Fibroblast of the aortic adventitia (primary cell): ENCODE data around the gene ASMTL. TPM values are rescaled to one million over a fixed set of nuclear protein-coding genes. Genes with fewer than 3 reads are reported as not detected.

ENCODE experiments used
- DNase-seq: peaks from one replicate; pipeline ENCODE4 v3.0.0-alpha.2; 2010; ENCODE audit warnings: low read depth
- H3K4me3 ChIP-seq: 2 replicates; pipeline ENCODE4 v1.5.1; 2011; ENCODE audit warnings: low read depth, mild to moderate bottlenecking, control low read depth, low read length, moderate library complexity
- total RNA-seq: library from RNA; depleted of rRNA; stranded (reverse); fragments of >200 nt; gene quantifications from 2 replicates; pipeline ENCODE4 v1.2.3, GENCODE V29; 2012; ENCODE audit warnings: low replicate concordance
- TF ChIP-seq, protein P1 (sequence below): IDR thresholded peaks from 2 replicates; pipeline ENCODE4 v1.5.1; 2011; ENCODE audit warnings: mild to moderate bottlenecking, low read length, control low read depth, inconsistent platforms; ENCODE audit not compliant: insufficient read depth

ASMTL gene
- total RNA-seq, 1 donor, result 17.6 TPM

- no peak overlapping the region for H3K4me3 ChIP-seq
- no peak for DNase-seq
- TF ChIP-seq, protein P1, sequence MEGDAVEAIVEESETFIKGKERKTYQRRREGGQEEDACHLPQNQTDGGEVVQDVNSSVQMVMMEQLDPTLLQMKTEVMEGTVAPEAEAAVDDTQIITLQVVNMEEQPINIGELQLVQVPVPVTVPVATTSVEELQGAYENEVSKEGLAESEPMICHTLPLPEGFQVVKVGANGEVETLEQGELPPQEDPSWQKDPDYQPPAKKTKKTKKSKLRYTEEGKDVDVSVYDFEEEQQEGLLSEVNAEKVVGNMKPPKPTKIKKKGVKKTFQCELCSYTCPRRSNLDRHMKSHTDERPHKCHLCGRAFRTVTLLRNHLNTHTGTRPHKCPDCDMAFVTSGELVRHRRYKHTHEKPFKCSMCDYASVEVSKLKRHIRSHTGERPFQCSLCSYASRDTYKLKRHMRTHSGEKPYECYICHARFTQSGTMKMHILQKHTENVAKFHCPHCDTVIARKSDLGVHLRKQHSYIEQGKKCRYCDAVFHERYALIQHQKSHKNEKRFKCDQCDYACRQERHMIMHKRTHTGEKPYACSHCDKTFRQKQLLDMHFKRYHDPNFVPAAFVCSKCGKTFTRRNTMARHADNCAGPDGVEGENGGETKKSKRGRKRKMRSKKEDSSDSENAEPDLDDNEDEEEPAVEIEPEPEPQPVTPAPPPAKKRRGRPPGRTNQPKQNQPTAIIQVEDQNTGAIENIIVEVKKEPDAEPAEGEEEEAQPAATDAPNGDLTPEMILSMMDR, result no peak
Measured at GRCh38 chrX:1424147-1424851, 28.4 kb downstream of the ASMTL start.

DNA sequence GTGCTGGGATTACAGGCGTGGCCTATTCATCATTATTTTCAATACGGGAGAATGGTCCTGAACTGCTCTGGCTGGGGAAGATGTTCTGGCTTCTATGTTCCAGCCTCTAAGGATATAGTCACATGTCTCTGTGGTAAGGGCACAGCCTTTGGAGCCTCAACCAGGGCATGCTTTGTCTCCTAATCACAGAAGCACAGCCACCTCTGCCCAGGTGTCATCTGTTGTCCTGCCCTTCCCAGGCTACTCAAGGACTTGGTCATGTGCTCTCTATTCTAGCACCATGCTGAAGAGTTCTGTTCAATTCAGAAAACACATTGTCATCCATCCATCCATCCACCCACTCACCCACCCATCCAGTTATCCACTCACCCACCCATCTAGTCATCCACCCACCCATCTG is 29.5 kb downstream of the ASMTL start:
- no peak for DNase-seq
- no peak overlapping the region for H3K4me3 ChIP-seq
- TF ChIP-seq, protein P1, result no peak

- DNase-seq, result no peak
- H3K4me3 ChIP-seq, result no peak overlapping the region
- TF ChIP-seq, protein P1, result no peak
Measured at GRCh38 chrX:1422135-1422465, 30.6 kb downstream of the ASMTL start.

DNA sequence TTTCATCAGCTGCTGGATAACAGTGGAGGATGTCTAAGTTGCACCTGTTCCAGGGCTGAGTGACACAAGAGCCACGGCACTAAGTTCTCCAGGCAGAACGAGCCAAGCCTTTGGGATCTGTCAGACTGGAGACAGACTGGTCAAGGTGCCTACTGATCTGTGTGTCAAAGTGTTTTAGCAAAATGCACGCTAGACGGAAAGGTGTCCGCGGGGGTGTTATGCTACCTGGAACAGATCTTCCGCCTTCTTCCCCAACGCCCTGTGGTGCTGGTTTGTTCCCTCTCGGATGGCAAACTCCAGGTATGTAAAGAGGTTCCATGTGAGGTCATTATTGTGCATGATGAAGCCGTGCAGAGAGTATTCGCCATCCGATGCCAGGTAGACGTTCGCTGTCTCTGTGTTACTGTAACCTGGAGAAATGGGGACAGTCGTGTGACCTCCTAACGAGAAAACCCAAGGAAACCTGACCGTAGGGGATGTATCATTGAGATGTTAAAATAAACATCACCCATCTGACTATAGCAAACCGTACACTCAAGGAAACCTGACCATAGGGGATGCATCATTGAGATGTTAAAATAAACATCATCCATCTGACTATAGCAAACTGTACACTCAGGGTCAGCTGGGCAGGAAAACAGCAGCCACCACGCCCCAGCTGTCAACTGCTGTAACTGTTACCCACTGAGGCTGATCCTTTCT is 31.1 kb downstream of the ASMTL start:
- TF ChIP-seq, protein P1, result no peak

GRCh38 chrX:1420371-1420770 is 32.3 kb downstream of the ASMTL start:
- DNase-seq, result no peak
- TF ChIP-seq, protein P1, result no peak
- no peak overlapping the region for H3K4me3 ChIP-seq

More for the DNA sequence above, 31.1 kb downstream of the ASMTL start:
- no peak for DNase-seq
- no peak overlapping the region for H3K4me3 ChIP-seq

- TF ChIP-seq, protein P1, result no peak
- H3K4me3 ChIP-seq, result no peak overlapping the region
- no peak for DNase-seq
Measured at GRCh38 chrX:1419545-1420355, 33.0 kb downstream of the ASMTL start.
